B cell (primary cell): ENCODE results near the gene NAA80. TPM values are rescaled to one million over a fixed set of nuclear protein-coding genes. Genes with fewer than 3 reads are reported as not detected.

ENCODE experiments used
- ATAC-seq: fragments of 200-7000 bp; cut with Tn5 transposase; one replicate; pipeline ENCODE4 v1.10.0; 2021; ENCODE audit warnings: low read depth, mild to moderate bottlenecking, moderate number of reproducible peaks, moderate library complexity
- CTCF ChIA-PET: fragments of 350-600 bp; sonication (Branson Sonifier 250); formaldehyde crosslinking; loops from one replicate; lab custom pipeline; 2021; ENCODE audit warnings: antibody characterized with exemption, inconsistent platforms; lab: Charles Lee
- POLR2A ChIA-PET: fragments of 350-600 bp; sonication (Branson Sonifier 250); formaldehyde crosslinking; loops from one replicate; lab custom pipeline; 2021; ENCODE audit warnings: antibody characterized with exemption; lab: Charles Lee
- DNase-seq: peaks from one replicate; pipeline ENCODE4 v3.0.0; 2013
- H2AFZ ChIP-seq: 2 replicates; pipeline ENCODE4 v1.6.1; 2012; ENCODE audit warnings: mild to moderate bottlenecking, low read depth, low read length; ENCODE audit not compliant: insufficient read depth, poor library complexity, severe bottlenecking
- H3K27ac ChIP-seq, 2 donors: 1 replicate in 1 of 2; 2 replicates in 1 of 2; pipeline ENCODE4 v1.5.1; 2012 to 2013; ENCODE audit warnings: low read length in 2 of 2, mild to moderate bottlenecking in 2 of 2, moderate library complexity in 1 of 2
- H3K27me3 ChIP-seq, 4 experiments: fragments of 200-600 bp in 1 of 4; sonication (generic) in 1 of 4; replicated peaks in 1 of 4; 1 replicate in 2 of 4; 2 replicates in 2 of 4; pipeline versions ENCODE4 v1.6.1 to v1.7.0; 2013 to 2016; ENCODE audit warnings: low read length in 3 of 4, mild to moderate bottlenecking in 2 of 4, mixed read lengths in 1 of 4, moderate library complexity in 1 of 4; ENCODE audit not compliant: insufficient read depth in 4 of 4, control insufficient read depth in 3 of 4; ENCODE audit errors: control extremely low read depth in 1 of 4
- H3K36me3 ChIP-seq, 2 experiments: replicated peaks in 1 of 2; 1 replicate in 1 of 2; 2 replicates in 1 of 2; pipeline versions ENCODE4 v1.6.1 to v1.7.1; 2013; ENCODE audit warnings: low read length in 1 of 2; ENCODE audit not compliant: insufficient read depth in 2 of 2, control insufficient read depth in 1 of 2; ENCODE audit errors: control extremely low read depth in 1 of 2, extremely low read depth in 1 of 2
- H3K4me1 ChIP-seq, 2 donors: fragments of 200-600 bp in 1 of 2; sonication (generic) in 1 of 2; 1 replicate in 1 of 2; 2 replicates in 1 of 2; pipeline versions ENCODE4 v1.5.1 to v1.6.1; 2013 to 2017; ENCODE audit warnings: low read length in 2 of 2; ENCODE audit not compliant: control insufficient read depth in 2 of 2, insufficient read depth in 2 of 2
- H3K4me2 ChIP-seq: replicated peaks from 2 replicates; pipeline ENCODE3; 2012; ENCODE audit warnings: mild to moderate bottlenecking, low read depth, low read length; ENCODE audit not compliant: poor library complexity, severe bottlenecking
- H3K4me3 ChIP-seq, 5 experiments: fragments of 200-600 bp in 1 of 5; sonication (generic) in 1 of 5; 1 replicate in 3 of 5; 2 replicates in 2 of 5; pipeline versions ENCODE4 v1.5.1 to v1.7.0; 2011 to 2016; ENCODE audit warnings: low read length in 4 of 5, mild to moderate bottlenecking in 4 of 5, low read depth in 2 of 5, control low read depth in 1 of 5, moderate library complexity in 1 of 5; ENCODE audit not compliant: insufficient read depth in 1 of 5; ENCODE audit errors: control extremely low read depth in 1 of 5, extremely low read depth in 1 of 5
- H3K79me2 ChIP-seq: fragments of 200-600 bp; sonication (generic); one replicate; pipeline ENCODE4 v1.6.0; 2016; ENCODE audit warnings: low read length; ENCODE audit not compliant: control insufficient read depth, insufficient read depth
- H3K9ac ChIP-seq: fragments of 200-600 bp; sonication (generic); 2 replicates; pipeline ENCODE4 v1.6.1; 2017; ENCODE audit warnings: mild to moderate bottlenecking, low read length, moderate library complexity
- H3K9me3 ChIP-seq, 3 donors: one replicate each; pipeline versions ENCODE4 v1.6.1 to v1.7.1; 2013; ENCODE audit warnings: low read length in 2 of 3; ENCODE audit not compliant: control insufficient read depth in 2 of 3, insufficient read depth in 1 of 3; ENCODE audit errors: control extremely low read depth in 1 of 3
- H4K20me1 ChIP-seq: 2 replicates; pipeline ENCODE4 v1.6.0; 2012; ENCODE audit warnings: mild to moderate bottlenecking, low read length; ENCODE audit not compliant: insufficient read depth, control insufficient read depth, poor library complexity, severe bottlenecking
- H3K27ac Mint-ChIP-seq: one replicate; pipeline ENCODE4 v1.8.0; 2021; ENCODE audit warnings: mixed read lengths
- H3K27me3 Mint-ChIP-seq: one replicate; pipeline ENCODE4 v1.8.0; 2021; ENCODE audit warnings: mixed read lengths
- H3K4me1 Mint-ChIP-seq: one replicate; pipeline ENCODE4 v1.8.0; 2021; ENCODE audit warnings: mixed read lengths
- H3K4me3 Mint-ChIP-seq: one replicate; pipeline ENCODE4 v1.8.0; 2021; ENCODE audit warnings: mixed read lengths
- H3K9me3 Mint-ChIP-seq: one replicate; pipeline ENCODE4 v1.8.0; 2022; ENCODE audit warnings: mixed read lengths; ENCODE audit not compliant: insufficient read depth
- EZH2 ChIP-seq: IDR thresholded peaks from 2 replicates; pipeline ENCODE4 v1.6.1; 2012; ENCODE audit warnings: borderline replicate concordance, low read depth, mild to moderate bottlenecking, moderate library complexity, low read length; ENCODE audit not compliant: insufficient read depth, poor library complexity, severe bottlenecking
- WGBS: methylation state at CpG from one replicate; pipeline ENCODE4 v1.1.5; 2013; ENCODE audit warnings: missing lambda C conversion rate; ENCODE audit not compliant: insufficient coverage; 5-methylcytosine and 5-hydroxymethylcytosine counted together
- intact Hi-C: fragments of 100-400 bp; cut with micrococcal nuclease; formaldehyde crosslinking; loops from one replicate; pipeline ENCODE4 v1.10.0; 2022
- polyA plus RNA-seq: library from polyadenylated mRNA; depleted of rRNA; stranded (reverse); fragments of >200 nt; gene quantifications from 2 replicates; pipeline ENCODE4 v1.2.3, GENCODE V29; 2012
- total RNA-seq, 2 donors: library from RNA; stranded (reverse); fragments of 120-200 nt in 1 of 2; gene quantifications; 1 replicate in 1 of 2; 2 replicates in 1 of 2; pipeline versions ENCODE4 v1.2.3 to v1.2.4, GENCODE V29; 2013 to 2022
- TF ChIP-seq, protein P1 (sequence below): fragments of 200-600 bp; IDR thresholded peaks from one replicate; pipeline ENCODE4 v1.8.0; 2022; ENCODE audit warnings: antibody characterized with exemption, mild to moderate bottlenecking

Gene NAA80
- total and polyA plus RNA-seq, 2 donors (not counting 1 experiment from before 2014, with no cell fraction given) = 37.8 to 49.0 TPM

DNA sequence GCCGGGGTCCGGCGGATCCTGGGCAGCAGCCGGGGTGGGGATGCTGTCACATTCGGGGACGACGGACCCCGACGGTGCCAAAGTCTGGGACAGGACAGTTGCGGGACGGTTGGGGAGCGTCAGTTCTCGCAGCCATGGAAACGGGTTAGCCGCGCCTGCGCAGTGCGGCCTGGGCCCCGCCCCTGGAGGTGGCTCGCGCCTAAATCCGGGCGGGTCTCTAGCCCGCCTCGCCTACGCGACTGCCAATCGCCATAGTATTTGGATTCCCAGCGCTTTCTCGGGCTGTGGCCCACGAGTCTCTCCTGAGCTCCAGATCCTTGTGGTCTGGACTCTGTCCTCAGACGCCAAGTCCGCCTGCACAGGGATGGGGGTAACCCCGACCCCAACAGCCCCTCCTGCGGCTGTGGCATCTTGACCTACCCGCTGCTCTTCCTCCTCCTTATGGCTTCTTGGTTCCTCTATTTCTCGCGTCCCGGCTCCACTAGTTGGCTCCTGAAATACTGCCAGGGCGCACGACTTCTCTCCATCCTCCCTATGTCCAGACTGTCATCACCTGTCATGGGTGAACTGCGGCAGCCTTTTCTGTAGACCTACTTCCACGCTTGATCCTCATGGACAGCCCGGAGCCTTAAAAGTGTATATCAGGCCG, 46.5 kb upstream of the NAA80 start, which contains the start of gene ZMYND10:
Gene ZMYND10 (minus strand): TSS at position 147 of the 649 bp plus-strand sequence. CDS start 153 bp downstream, outside the sequence.
- Histone ChIP-seq H3K27me3 (no peaks in the 10 kb centered on the region), H3K79me2 (peaks cover 37% of the 10 kb centered on the region), H3K36me3 (peaks cover 0 to 19% of the 10 kb centered on the region in 2 experiments), H3K27ac (no peak within 1 kb of the TSS), H2AFZ (peak within 1 kb of the TSS; percentile 62), H3K4me1 (peaks cover 30 to 54% of the 10 kb centered on the region in 2 donors), H3K4me3 (peak within 1 kb of the TSS in 4 of 5 experiments; percentile 18 to 52 (median 36)), H3K4me2 (peak within 1 kb of the TSS; percentile 91), H3K9ac (peak within 1 kb of the TSS; percentile 55), H3K9me3 (no peaks in the 10 kb centered on the region), H4K20me1 (peaks cover 21% of the 10 kb centered on the region)
- Mint-ChIP-seq H3K27me3 (no peaks in the 10 kb centered on the region), H3K9me3 (no peaks in the 10 kb centered on the region), H3K27ac (peak within 1 kb of the TSS; percentile 53), H3K4me3 (peak within 1 kb of the TSS; percentile 77), H3K4me1 (peaks cover 48% of the 10 kb centered on the region)
- no peak for TF ChIP-seq EZH2
- TF ChIP-seq, protein P1, sequence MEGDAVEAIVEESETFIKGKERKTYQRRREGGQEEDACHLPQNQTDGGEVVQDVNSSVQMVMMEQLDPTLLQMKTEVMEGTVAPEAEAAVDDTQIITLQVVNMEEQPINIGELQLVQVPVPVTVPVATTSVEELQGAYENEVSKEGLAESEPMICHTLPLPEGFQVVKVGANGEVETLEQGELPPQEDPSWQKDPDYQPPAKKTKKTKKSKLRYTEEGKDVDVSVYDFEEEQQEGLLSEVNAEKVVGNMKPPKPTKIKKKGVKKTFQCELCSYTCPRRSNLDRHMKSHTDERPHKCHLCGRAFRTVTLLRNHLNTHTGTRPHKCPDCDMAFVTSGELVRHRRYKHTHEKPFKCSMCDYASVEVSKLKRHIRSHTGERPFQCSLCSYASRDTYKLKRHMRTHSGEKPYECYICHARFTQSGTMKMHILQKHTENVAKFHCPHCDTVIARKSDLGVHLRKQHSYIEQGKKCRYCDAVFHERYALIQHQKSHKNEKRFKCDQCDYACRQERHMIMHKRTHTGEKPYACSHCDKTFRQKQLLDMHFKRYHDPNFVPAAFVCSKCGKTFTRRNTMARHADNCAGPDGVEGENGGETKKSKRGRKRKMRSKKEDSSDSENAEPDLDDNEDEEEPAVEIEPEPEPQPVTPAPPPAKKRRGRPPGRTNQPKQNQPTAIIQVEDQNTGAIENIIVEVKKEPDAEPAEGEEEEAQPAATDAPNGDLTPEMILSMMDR = no peak
- DNase-seq (peak; percentile 84), ATAC-seq (peak; percentile 26)
- WGBS = 11% methylated on average over 45 of the region's 45 CpGs
- intact Hi-C loops = loop anchor here (1.0 to 5.0 kb wide), 2 partner anchors 8 to 267 kb away; partner anchors contain the start of gene CISH
- CTCF ChIA-PET = interaction anchor here (0.7 to 4.0 kb wide), 5 partner anchors 12 to 247 kb away, joined by 3 to 27 read pairs (median 3); partner anchors contain the start of gene TMEM115
- POLR2A ChIA-PET = interaction anchor here (1.0 to 1.6 kb wide), 3 partner anchors 8 to 53 kb away, joined by 4 to 8 read pairs (median 8); partner anchors contain the start of genes IFRD2 and TMEM115
